HepG2 (cell line): ENCODE data around the gene CBLC. TPM values are rescaled to one million over a fixed set of nuclear protein-coding genes. Genes with fewer than 3 reads are reported as not detected.

Source experiments
- ASH2L ChIP-seq: fragments of 300-600, 200-600 bp; sonication (generic); IDR thresholded peaks from 2 replicates; pipeline ENCODE4 v1.7.0; 2017; ENCODE audit warnings: low read depth, mild to moderate bottlenecking, moderate library complexity, mixed read lengths, low read length; ENCODE audit not compliant: insufficient read length
- BORCS8-MEF2B ChIP-seq: sonication (generic); formaldehyde crosslinking; IDR thresholded peaks from 2 replicates; pipeline ENCODE4 v1.8.0; 2022; ENCODE audit warnings: mild to moderate bottlenecking, missing genetic modification reagents
- CREB1 ChIP-seq, 2 experiments: fragments of 450-650 bp in 1 of 2; IDR thresholded peaks; 2 replicates each; pipeline ENCODE4 v1.6.1; 2016 to 2017; ENCODE audit warnings: control low read depth in 1 of 2, mild to moderate bottlenecking in 1 of 2, missing compliant biosample characterization in 1 of 2, missing genetic modification characterization in 1 of 2
- DNMT3B ChIP-seq: conservative IDR thresholded peaks from 2 replicates; pipeline ENCODE4 v1.6.1; 2016; ENCODE audit warnings: missing biosample characterization, control low read depth
- MIER2 ChIP-seq: IDR thresholded peaks from 2 replicates; pipeline ENCODE4 v1.6.1; 2016; ENCODE audit warnings: missing biosample characterization, missing genetic modification reagents
- NCOA1 ChIP-seq: sonication (generic); formaldehyde crosslinking; IDR thresholded peaks from 2 replicates; pipeline ENCODE4 v1.9.0; 2021; ENCODE audit warnings: missing genetic modification reagents
- TEAD2 ChIP-seq: sonication (generic); formaldehyde crosslinking; IDR thresholded peaks from 2 replicates; pipeline ENCODE4 v1.9.0; 2021; ENCODE audit warnings: missing genetic modification reagents
- ZBTB3 ChIP-seq: sonication (generic); formaldehyde crosslinking; IDR thresholded peaks from 2 replicates; pipeline ENCODE4 v1.4.0; 2020; ENCODE audit warnings: low read depth, mild to moderate bottlenecking, moderate library complexity, missing genetic modification reagents, borderline replicate concordance
- ZNF33A ChIP-seq: sonication (generic); formaldehyde crosslinking; IDR thresholded peaks from 2 replicates; pipeline ENCODE4 v1.5.1; 2020; ENCODE audit warnings: missing genetic modification reagents, mild to moderate bottlenecking, moderate library complexity, borderline replicate concordance
- ZNF512B ChIP-seq: sonication (generic); formaldehyde crosslinking; IDR thresholded peaks from 2 replicates; pipeline ENCODE4 v1.5.1; 2020; ENCODE audit warnings: missing genetic modification reagents, mild to moderate bottlenecking, borderline replicate concordance
- ZNF713 ChIP-seq: sonication (generic); formaldehyde crosslinking; IDR thresholded peaks from 2 replicates; pipeline ENCODE4 v1.4.0; 2020; ENCODE audit warnings: mild to moderate bottlenecking, missing genetic modification reagents
- ZSCAN22 ChIP-seq: sonication (generic); formaldehyde crosslinking; IDR thresholded peaks from 2 replicates; pipeline ENCODE4 v1.4.0; 2020; ENCODE audit warnings: mild to moderate bottlenecking, missing genetic modification reagents
- polyA plus RNA-seq, 8 experiments: library from polyadenylated mRNA; depleted of rRNA in 3 of 8; stranded (reverse) in 7 of 8; unstranded in 1 of 8; fragments of >200 nt; fragmentation: Illumina TruSeq in 4 of 8; extraction: Trizol in 4 of 8; gene quantifications; 2 replicates each; pipeline versions ENCODE4 v1.2.1 to v1.2.3, GENCODE V29; 2011 to 2016; ENCODE audit warnings: low read depth in 4 of 8, missing spikeins in 1 of 8, mixed read lengths in 1 of 8; ENCODE audit not compliant: insufficient read depth in 1 of 8
- total RNA-seq, 5 experiments: library from RNA; depleted of rRNA; stranded (reverse); fragments of >200 nt; fragmentation: Illumina TruSeq; extraction: Trizol; gene quantifications; 2 replicates each; pipeline ENCODE4 v1.2.3, GENCODE V29; 2016; ENCODE audit warnings: low read depth in 1 of 5
- TF ChIP-seq, protein P1 (sequence below): sonication (generic); formaldehyde crosslinking; IDR thresholded peaks from 2 replicates; pipeline ENCODE4 v1.4.0; 2020; ENCODE audit warnings: mild to moderate bottlenecking, missing genetic modification reagents
- TF ChIP-seq, protein P2 (sequence below): sonication (generic); formaldehyde crosslinking; IDR thresholded peaks from 2 replicates; pipeline ENCODE4 v1.8.0; 2022; ENCODE audit warnings: missing genetic modification reagents, mild to moderate bottlenecking, borderline replicate concordance
- TF ChIP-seq, protein P3 (sequence below), 2 experiments: IDR thresholded peaks; 2 replicates each; pipeline ENCODE4 v1.6.1; 2011 to 2012; ENCODE audit warnings: low read length in 2 of 2, borderline replicate concordance in 1 of 2, low read depth in 1 of 2, mild to moderate bottlenecking in 1 of 2, moderate library complexity in 1 of 2
- TF ChIP-seq, protein P4 (sequence below), 2 experiments: sonication (generic) in 1 of 2; formaldehyde crosslinking in 1 of 2; IDR thresholded peaks; 2 replicates each; pipeline versions ENCODE4 v1.4.0 to v1.6.1; 2016 to 2020; ENCODE audit warnings: borderline replicate concordance in 1 of 2, low read depth in 1 of 2, mild to moderate bottlenecking in 1 of 2, missing genetic modification reagents in 1 of 2

Gene CBLC
- total and polyA plus RNA-seq, 2 of the 13 experiments (the other 11 are each of a cell fraction or from before 2014, with no cell fraction given): 1.8 to 2.6 TPM

DNA sequence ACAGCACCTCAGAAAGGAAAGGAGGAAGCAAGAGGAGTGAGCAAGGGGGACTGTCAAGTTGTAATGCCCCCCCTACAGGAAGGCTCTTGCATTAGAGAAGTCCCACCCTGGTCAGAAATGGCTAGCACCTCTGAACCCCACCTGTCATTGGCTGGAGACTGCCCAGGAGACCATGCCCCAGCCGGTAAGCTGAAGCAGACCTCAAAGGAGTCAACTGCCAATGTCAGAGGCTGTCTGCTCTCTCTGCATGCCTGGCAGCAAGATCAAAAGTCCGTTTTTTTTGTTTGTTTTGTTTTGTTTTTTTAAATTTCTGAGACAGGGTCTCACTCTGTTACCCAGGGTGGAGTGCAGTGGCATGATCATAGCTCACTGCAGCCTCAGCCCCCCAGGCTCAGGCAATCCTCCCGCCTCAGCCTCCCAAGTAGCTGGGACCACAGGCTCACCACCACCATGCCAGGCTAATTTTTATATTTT lies 37.3 kb upstream of the CBLC start (continued):
- TF ChIP-seq ZNF512B: no peak
- TF ChIP-seq, protein P1, sequence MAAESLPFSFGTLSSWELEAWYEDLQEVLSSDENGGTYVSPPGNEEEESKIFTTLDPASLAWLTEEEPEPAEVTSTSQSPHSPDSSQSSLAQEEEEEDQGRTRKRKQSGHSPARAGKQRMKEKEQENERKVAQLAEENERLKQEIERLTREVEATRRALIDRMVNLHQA (CRISPR knock-in tag): no peak
- no peak for TF ChIP-seq NCOA1 (CRISPR knock-in tag)
- TF ChIP-seq, protein P2, sequence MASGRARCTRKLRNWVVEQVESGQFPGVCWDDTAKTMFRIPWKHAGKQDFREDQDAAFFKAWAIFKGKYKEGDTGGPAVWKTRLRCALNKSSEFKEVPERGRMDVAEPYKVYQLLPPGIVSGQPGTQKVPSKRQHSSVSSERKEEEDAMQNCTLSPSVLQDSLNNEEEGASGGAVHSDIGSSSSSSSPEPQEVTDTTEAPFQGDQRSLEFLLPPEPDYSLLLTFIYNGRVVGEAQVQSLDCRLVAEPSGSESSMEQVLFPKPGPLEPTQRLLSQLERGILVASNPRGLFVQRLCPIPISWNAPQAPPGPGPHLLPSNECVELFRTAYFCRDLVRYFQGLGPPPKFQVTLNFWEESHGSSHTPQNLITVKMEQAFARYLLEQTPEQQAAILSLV (CRISPR knock-in tag): no peak
- TF ChIP-seq TEAD2 (CRISPR knock-in tag): no peak
- no peak for TF ChIP-seq ZNF33A (CRISPR knock-in tag)
- TF ChIP-seq ZBTB3 (CRISPR knock-in tag): no peak
- no peak for TF ChIP-seq CREB1 (IDR thresholded peaks at IDR 0.05)
- TF ChIP-seq CREB1 (CRISPR knock-in tag; IDR thresholded peaks at IDR 0.05): no peak
- no peak for TF ChIP-seq ZSCAN22 (CRISPR knock-in tag)
- no peak for TF ChIP-seq MIER2 (CRISPR knock-in tag)
- TF ChIP-seq DNMT3B (CRISPR knock-in tag): no peak
- TF ChIP-seq, protein P3, sequence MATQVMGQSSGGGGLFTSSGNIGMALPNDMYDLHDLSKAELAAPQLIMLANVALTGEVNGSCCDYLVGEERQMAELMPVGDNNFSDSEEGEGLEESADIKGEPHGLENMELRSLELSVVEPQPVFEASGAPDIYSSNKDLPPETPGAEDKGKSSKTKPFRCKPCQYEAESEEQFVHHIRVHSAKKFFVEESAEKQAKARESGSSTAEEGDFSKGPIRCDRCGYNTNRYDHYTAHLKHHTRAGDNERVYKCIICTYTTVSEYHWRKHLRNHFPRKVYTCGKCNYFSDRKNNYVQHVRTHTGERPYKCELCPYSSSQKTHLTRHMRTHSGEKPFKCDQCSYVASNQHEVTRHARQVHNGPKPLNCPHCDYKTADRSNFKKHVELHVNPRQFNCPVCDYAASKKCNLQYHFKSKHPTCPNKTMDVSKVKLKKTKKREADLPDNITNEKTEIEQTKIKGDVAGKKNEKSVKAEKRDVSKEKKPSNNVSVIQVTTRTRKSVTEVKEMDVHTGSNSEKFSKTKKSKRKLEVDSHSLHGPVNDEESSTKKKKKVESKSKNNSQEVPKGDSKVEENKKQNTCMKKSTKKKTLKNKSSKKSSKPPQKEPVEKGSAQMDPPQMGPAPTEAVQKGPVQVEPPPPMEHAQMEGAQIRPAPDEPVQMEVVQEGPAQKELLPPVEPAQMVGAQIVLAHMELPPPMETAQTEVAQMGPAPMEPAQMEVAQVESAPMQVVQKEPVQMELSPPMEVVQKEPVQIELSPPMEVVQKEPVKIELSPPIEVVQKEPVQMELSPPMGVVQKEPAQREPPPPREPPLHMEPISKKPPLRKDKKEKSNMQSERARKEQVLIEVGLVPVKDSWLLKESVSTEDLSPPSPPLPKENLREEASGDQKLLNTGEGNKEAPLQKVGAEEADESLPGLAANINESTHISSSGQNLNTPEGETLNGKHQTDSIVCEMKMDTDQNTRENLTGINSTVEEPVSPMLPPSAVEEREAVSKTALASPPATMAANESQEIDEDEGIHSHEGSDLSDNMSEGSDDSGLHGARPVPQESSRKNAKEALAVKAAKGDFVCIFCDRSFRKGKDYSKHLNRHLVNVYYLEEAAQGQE (IDR thresholded peaks at IDR 0.05; ENCODE audit: borderline replicate concordance in 1 of 2, low read depth in 1 of 2, low read length in 2 of 2): no peak
- TF ChIP-seq ASH2L: no peak
- no peak for TF ChIP-seq BORCS8-MEF2B
- TF ChIP-seq, protein P4, sequence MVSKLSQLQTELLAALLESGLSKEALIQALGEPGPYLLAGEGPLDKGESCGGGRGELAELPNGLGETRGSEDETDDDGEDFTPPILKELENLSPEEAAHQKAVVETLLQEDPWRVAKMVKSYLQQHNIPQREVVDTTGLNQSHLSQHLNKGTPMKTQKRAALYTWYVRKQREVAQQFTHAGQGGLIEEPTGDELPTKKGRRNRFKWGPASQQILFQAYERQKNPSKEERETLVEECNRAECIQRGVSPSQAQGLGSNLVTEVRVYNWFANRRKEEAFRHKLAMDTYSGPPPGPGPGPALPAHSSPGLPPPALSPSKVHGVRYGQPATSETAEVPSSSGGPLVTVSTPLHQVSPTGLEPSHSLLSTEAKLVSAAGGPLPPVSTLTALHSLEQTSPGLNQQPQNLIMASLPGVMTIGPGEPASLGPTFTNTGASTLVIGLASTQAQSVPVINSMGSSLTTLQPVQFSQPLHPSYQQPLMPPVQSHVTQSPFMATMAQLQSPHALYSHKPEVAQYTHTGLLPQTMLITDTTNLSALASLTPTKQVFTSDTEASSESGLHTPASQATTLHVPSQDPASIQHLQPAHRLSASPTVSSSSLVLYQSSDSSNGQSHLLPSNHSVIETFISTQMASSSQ (IDR thresholded peaks at IDR 0.05; ENCODE audit: low read depth): no peak
- TF ChIP-seq, protein P4 (CRISPR knock-in tag; IDR thresholded peaks at IDR 0.05; ENCODE audit: borderline replicate concordance): no peak
- no peak for TF ChIP-seq ZNF713
